Measurements from ENCODE around the gene CRYZL1.

GRCh38 chr21:33648555-33648954 is 7.0 kb upstream of the CRYZL1 start:
- TF ChIP-seq EZH2phosphoT487 (IDR thresholded peaks at IDR 0.05; ENCODE audit: insufficient read depth, low read depth), result no peak
- TF ChIP-seq EZH2 (IDR thresholded peaks at IDR 0.05; ENCODE audit: insufficient read depth, poor library complexity, severe bottlenecking), result no peak
